Liver (tissue), 3 donors: ENCODE data around the gene UNC79.

ENCODE experiments used
- GABPA ChIP-seq, 2 donors: IDR thresholded peaks in 1 of 2; conservative IDR thresholded peaks in 1 of 2; 2 replicates each; pipeline ENCODE4 v1.6.1; 2016; ENCODE audit warnings: antibody characterized with exemption in 2 of 2, mild to moderate bottlenecking in 1 of 2, moderate library complexity in 1 of 2
- JUND ChIP-seq, 2 donors: IDR thresholded peaks; 2 replicates each; pipeline ENCODE4 v1.6.1; 2016; ENCODE audit warnings: antibody characterized with exemption in 2 of 2
- NR2F2 ChIP-seq: IDR thresholded peaks from 2 replicates; pipeline ENCODE4 v1.6.1; 2016; ENCODE audit warnings: antibody characterized with exemption
- RAD21 ChIP-seq, 2 donors: IDR thresholded peaks; 2 replicates each; pipeline ENCODE4 v1.6.1; 2016; ENCODE audit warnings: antibody characterized with exemption in 2 of 2, mild to moderate bottlenecking in 2 of 2
- RXRA ChIP-seq, 2 donors: IDR thresholded peaks; 2 replicates each; pipeline ENCODE4 v1.6.1; 2017 to 2018; ENCODE audit warnings: antibody characterized with exemption in 2 of 2, mild to moderate bottlenecking in 1 of 2
- TAF1 ChIP-seq: conservative IDR thresholded peaks from 2 replicates; pipeline ENCODE4 v1.6.1; 2016; ENCODE audit warnings: antibody characterized with exemption, mild to moderate bottlenecking
- TF ChIP-seq, protein P1 (sequence below): fragments of 150-350 bp; IDR thresholded peaks from 2 replicates; pipeline ENCODE4 v1.5.1; 2017; ENCODE audit warnings: improper control_type of control experiment, low read depth, low read length; ENCODE audit not compliant: missing input control
- TF ChIP-seq, protein P2 (sequence below): IDR thresholded peaks from 2 replicates; pipeline ENCODE4 v1.6.1; 2016; ENCODE audit warnings: antibody characterized with exemption
- TF ChIP-seq, protein P3 (sequence below): IDR thresholded peaks from 2 replicates; pipeline ENCODE4 v1.6.1; 2016; ENCODE audit warnings: antibody characterized with exemption, mild to moderate bottlenecking
- TF ChIP-seq, protein P4 (sequence below): IDR thresholded peaks from 2 replicates; pipeline ENCODE4 v1.6.1; 2016; ENCODE audit warnings: antibody characterized with exemption
- TF ChIP-seq, protein P5 (sequence below): IDR thresholded peaks from 2 replicates; pipeline ENCODE4 v1.6.1; 2016; ENCODE audit warnings: antibody characterized with exemption
- donor health status: healthy.
- donor health status: healthy.

DNA sequence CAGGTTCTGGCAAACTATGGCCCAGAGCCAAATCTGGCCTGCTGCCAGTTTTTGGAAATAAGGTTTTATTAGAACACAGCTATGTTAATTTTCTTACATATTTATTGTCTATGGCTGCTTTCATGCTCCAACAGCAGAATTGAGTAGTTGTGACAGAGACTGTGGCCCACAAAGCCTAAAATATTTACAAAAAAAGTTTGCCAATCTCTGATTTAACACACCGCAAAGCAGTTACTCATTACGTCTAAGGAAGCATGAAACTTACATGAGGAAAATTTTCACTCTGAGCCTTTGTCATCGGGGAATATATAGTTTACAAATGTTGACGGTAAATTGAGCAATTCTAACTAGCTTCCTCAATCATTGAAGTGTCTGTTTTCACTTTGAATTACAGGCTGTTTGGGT is 96.5 kb downstream of the UNC79 start:
- TF ChIP-seq, protein P1, sequence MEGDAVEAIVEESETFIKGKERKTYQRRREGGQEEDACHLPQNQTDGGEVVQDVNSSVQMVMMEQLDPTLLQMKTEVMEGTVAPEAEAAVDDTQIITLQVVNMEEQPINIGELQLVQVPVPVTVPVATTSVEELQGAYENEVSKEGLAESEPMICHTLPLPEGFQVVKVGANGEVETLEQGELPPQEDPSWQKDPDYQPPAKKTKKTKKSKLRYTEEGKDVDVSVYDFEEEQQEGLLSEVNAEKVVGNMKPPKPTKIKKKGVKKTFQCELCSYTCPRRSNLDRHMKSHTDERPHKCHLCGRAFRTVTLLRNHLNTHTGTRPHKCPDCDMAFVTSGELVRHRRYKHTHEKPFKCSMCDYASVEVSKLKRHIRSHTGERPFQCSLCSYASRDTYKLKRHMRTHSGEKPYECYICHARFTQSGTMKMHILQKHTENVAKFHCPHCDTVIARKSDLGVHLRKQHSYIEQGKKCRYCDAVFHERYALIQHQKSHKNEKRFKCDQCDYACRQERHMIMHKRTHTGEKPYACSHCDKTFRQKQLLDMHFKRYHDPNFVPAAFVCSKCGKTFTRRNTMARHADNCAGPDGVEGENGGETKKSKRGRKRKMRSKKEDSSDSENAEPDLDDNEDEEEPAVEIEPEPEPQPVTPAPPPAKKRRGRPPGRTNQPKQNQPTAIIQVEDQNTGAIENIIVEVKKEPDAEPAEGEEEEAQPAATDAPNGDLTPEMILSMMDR: no peak
- TF ChIP-seq, protein P2, sequence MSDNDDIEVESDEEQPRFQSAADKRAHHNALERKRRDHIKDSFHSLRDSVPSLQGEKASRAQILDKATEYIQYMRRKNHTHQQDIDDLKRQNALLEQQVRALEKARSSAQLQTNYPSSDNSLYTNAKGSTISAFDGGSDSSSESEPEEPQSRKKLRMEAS: no peak
- TF ChIP-seq, protein P3, sequence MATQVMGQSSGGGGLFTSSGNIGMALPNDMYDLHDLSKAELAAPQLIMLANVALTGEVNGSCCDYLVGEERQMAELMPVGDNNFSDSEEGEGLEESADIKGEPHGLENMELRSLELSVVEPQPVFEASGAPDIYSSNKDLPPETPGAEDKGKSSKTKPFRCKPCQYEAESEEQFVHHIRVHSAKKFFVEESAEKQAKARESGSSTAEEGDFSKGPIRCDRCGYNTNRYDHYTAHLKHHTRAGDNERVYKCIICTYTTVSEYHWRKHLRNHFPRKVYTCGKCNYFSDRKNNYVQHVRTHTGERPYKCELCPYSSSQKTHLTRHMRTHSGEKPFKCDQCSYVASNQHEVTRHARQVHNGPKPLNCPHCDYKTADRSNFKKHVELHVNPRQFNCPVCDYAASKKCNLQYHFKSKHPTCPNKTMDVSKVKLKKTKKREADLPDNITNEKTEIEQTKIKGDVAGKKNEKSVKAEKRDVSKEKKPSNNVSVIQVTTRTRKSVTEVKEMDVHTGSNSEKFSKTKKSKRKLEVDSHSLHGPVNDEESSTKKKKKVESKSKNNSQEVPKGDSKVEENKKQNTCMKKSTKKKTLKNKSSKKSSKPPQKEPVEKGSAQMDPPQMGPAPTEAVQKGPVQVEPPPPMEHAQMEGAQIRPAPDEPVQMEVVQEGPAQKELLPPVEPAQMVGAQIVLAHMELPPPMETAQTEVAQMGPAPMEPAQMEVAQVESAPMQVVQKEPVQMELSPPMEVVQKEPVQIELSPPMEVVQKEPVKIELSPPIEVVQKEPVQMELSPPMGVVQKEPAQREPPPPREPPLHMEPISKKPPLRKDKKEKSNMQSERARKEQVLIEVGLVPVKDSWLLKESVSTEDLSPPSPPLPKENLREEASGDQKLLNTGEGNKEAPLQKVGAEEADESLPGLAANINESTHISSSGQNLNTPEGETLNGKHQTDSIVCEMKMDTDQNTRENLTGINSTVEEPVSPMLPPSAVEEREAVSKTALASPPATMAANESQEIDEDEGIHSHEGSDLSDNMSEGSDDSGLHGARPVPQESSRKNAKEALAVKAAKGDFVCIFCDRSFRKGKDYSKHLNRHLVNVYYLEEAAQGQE: no peak
- TF ChIP-seq TAF1 (no peak), RAD21 (IDR thresholded peaks at IDR 0.05) (no peak), GABPA (IDR thresholded peaks at IDR 0.05 in 1 of 2, conservative IDR thresholded peaks at IDR 0.05 in 1 of 2) (no peak), NR2F2 (no peak), RXRA (IDR thresholded peaks at IDR 0.05) (no peak), JUND (IDR thresholded peaks at IDR 0.05) (no peak)
- TF ChIP-seq, protein P4, sequence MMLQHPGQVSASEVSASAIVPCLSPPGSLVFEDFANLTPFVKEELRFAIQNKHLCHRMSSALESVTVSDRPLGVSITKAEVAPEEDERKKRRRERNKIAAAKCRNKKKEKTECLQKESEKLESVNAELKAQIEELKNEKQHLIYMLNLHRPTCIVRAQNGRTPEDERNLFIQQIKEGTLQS: no peak
- TF ChIP-seq, protein P5, sequence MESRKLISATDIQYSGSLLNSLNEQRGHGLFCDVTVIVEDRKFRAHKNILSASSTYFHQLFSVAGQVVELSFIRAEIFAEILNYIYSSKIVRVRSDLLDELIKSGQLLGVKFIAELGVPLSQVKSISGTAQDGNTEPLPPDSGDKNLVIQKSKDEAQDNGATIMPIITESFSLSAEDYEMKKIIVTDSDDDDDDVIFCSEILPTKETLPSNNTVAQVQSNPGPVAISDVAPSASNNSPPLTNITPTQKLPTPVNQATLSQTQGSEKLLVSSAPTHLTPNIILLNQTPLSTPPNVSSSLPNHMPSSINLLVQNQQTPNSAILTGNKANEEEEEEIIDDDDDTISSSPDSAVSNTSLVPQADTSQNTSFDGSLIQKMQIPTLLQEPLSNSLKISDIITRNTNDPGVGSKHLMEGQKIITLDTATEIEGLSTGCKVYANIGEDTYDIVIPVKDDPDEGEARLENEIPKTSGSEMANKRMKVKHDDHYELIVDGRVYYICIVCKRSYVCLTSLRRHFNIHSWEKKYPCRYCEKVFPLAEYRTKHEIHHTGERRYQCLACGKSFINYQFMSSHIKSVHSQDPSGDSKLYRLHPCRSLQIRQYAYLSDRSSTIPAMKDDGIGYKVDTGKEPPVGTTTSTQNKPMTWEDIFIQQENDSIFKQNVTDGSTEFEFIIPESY: no peak
